Urinary bladder (tissue), 4 donors: ENCODE results near the gene ACOT11. TPM values are rescaled to one million over a fixed set of nuclear protein-coding genes. Genes with fewer than 3 reads are reported as not detected.

ENCODE experiments used
- DNase-seq: peaks from one replicate; pipeline ENCODE4 v3.0.0-alpha.2; 2015; ENCODE audit errors: extremely low spot score
- H3K27ac ChIP-seq: one replicate; pipeline ENCODE4 v1.5.1; 2013; ENCODE audit warnings: low read depth, mild to moderate bottlenecking, moderate library complexity
- H3K36me3 ChIP-seq: one replicate; pipeline ENCODE4 v1.6.1; 2013; ENCODE audit warnings: mild to moderate bottlenecking, moderate library complexity; ENCODE audit not compliant: insufficient read depth
- H3K4me1 ChIP-seq: one replicate; pipeline ENCODE4 v1.6.1; 2013; ENCODE audit warnings: mild to moderate bottlenecking, moderate library complexity; ENCODE audit not compliant: insufficient read depth
- H3K4me3 ChIP-seq: one replicate; pipeline ENCODE4 v1.5.1; 2013; ENCODE audit warnings: low read depth, low read length
- WGBS: extraction: QIAGEN DNeasy Blood & Tissue Kit; methylation state at CpG from one replicate; pipeline ENCODE4 v1.1.7; 2013; 5-methylcytosine and 5-hydroxymethylcytosine counted together
- polyA plus RNA-seq: library from polyadenylated mRNA; stranded (reverse); fragments of 200-250 nt; gene quantifications from one replicate; pipeline ENCODE4 v1.2.3, GENCODE V29; 2013
- total RNA-seq: library from RNA; depleted of rRNA; stranded (reverse); fragments of >200 nt; gene quantifications from one replicate; pipeline ENCODE4 v1.2.3, GENCODE V29; 2014
- donor health status: healthy with polysubstance abuse.
- donor health status: healthy.

Gene ACOT11
- total and polyA plus RNA-seq, 2 donors: 5.9 to 18.8 TPM

DNA sequence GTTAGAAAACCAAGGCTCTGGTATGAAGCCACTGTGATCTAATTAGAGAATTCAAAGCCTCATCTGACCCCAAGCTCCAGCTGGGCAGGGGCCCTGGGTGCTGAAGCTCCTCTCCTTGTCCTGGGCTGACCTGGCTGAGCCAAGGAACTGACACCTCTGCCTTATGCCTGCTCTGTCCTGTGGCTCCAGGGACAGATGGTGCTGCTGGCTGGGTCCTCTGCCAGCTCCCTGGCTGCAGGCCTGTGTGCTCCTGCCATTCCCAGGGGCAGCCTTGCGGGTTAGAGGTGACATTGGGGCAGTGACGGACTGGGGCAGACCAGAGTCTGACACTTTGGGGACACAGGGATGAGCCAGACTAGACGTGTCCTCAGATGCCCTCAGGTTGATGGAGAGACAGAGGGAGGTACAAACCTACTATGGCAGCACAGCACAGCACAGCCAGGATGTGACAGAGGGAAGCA is 11.8 kb downstream of the ACOT11 start:
- Histone ChIP-seq H3K36me3 (no peaks in the 10 kb centered on the region), H3K27ac (no peak overlapping the region), H3K4me1 (no peaks in the 10 kb centered on the region), H3K4me3 (no peak overlapping the region)
- WGBS: 76% methylated on average over 3 of the region's 3 CpGs
- DNase-seq: no peak

DNA sequence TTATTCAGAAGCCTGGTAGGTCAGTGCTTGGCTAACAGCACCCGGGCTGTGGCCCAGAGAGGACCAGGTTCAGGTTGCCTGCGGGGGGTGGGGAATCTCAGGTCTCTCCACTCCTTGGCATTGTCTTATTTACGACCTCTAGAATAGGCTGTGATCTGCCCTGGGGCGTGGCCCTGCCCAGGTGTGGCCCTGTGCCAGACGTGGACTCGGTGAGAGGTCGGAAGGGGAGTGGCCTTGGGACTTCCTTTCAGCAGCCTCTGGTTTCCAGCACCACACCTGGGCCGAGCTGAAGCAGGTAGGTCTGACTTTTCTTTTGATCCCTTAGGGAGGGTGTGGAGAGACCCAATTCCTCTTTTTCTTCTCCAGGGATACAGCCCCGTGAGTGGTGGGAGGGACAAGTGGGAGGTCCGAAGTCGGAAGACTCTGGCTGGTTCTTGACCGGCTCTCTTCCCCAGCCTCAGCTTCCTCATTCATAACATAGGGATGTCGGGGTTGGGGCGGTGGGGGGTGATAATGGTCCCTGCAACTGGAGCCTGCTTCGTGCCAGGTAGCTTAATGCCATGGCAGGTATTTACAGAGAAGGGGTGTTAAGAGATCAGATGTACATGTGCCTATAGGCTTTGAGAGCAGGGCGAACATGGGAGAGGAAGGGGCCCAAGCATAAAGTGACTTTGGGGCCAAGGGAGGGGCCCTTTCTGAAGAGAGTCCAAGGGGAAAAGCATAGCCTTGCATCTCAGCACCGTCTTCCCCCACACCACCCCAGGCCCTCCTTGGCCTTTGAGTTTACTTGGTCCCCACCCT is 16.5 kb downstream of the ACOT11 start:
- no peaks in the 10 kb centered on the region for H3K36me3 ChIP-seq
- no peaks in the 10 kb centered on the region for H3K4me1 ChIP-seq
- peak; percentile 58 for DNase-seq
- H3K27ac ChIP-seq: peak overlapping the region; percentile 7
- no peak overlapping the region for H3K4me3 ChIP-seq
- WGBS: 74% methylated on average over 17 of the region's 17 CpGs

DNA sequence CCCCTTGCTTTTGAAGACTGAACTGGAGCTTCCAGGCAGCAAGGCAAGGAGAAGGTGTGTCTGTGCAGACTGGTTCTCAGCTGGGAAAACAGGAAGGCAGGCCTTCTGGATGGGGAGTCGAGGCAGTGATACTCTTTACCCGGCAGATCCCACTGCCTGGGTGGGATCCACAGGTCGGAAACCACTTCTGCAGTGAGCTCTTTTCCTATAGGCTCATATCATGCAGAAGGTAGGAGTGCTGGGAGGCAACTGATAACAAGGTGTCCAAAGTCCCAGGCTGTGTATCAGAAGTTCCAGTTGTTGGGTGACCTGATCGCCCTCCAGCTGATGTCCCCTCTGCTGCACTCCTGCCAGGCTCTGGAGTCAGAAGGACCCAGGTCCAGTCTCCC is 17.1 kb downstream of the ACOT11 start:
- H3K36me3 ChIP-seq: no peaks in the 10 kb centered on the region
- no peak overlapping the region for H3K4me3 ChIP-seq
- WGBS: 86% methylated on average over 4 of the region's 4 CpGs
- no peaks in the 10 kb centered on the region for H3K4me1 ChIP-seq
- DNase-seq: no peak
- peak overlapping the region; percentile 7 for H3K27ac ChIP-seq

DNA sequence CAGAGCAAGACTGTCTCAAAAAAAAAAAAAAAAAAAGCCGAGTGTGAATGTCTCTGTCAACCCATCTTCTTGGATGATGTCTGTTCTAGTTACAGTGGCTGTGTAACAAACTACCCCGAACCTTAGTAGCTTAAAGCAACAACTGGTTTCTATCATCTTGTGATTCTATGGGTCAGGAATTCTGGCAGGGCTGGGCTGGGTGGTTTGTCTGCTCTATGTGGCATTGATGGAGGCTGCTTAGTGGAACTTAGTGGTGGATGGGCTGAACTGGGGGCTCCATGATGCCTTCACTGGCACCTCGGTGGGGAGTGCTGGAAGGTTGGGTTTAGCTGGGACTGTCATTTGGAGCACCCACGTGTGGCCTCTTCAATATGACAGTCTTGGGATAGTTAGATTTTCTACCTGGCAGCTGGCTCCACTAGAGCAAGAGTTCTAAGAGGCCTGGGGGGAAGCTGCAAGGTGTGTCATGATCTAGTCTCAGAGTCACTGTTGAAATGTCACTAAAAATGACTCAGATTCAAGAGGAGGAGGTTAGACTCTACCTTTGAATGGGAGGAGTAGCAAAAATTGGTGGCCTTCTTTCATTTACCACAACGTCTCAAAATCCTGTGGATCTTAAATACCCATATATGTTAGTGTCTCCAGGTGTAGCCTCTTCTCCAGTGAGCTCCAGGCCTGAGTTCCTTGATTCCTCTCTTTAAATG is 18.6 kb downstream of the ACOT11 start:
- no peaks in the 10 kb centered on the region for H3K4me1 ChIP-seq
- H3K36me3 ChIP-seq: no peaks in the 10 kb centered on the region
- H3K4me3 ChIP-seq: no peak overlapping the region
- WGBS: 87% methylated on average over 5 of the region's 5 CpGs
- no peak for DNase-seq
- H3K27ac ChIP-seq: no peak overlapping the region

DNA sequence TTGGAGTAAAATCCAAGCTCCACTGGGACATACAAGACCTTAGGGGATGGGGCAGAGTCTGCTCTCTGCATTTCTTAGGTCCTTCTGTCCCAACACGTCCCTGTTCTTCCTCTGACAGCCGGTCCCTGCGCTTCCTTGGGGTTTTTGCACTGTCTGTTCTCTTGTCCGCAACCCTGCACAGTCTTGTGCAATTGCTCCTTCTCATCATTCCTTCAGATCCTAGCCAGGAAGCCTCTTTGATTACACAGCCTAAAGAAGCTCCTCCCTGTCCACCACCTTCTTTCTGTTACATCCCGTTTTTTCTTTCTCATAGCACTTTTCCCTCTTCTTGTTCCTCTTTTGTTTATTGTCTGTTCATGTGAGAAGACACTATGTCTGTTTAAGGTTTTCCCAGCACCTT is 19.9 kb downstream of the ACOT11 start:
- H3K4me3 ChIP-seq: no peak overlapping the region
- H3K27ac ChIP-seq: no peak overlapping the region
- no peaks in the 10 kb centered on the region for H3K4me1 ChIP-seq
- H3K36me3 ChIP-seq: no peaks in the 10 kb centered on the region
- DNase-seq: no peak
- 56% methylated on average over 5 of the region's 5 CpGs for WGBS

DNA sequence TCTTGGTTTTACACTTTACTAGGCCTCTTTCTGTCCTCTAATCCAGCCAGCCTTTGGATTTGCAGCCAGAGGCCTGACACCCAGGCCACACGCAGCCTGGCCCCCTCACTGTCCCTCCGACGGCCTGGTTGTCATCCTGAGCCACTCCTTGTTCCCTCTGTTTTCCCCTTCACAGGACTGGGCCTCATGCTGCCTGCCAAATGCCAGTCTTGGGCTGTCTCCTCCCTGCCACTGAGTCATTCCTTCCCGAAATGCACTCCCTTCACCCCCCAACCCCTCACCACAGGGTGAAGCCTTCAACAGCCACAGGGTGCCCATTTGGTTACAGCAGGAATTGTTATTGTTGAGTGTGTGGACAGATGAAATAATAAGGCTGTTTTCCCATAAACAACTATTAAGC is 21.3 kb downstream of the ACOT11 start:
- H3K4me1 ChIP-seq: no peaks in the 10 kb centered on the region
- WGBS: 68% methylated on average over 4 of the region's 4 CpGs
- no peaks in the 10 kb centered on the region for H3K36me3 ChIP-seq
- H3K27ac ChIP-seq: no peak overlapping the region
- DNase-seq: no peak
- no peak overlapping the region for H3K4me3 ChIP-seq

DNA sequence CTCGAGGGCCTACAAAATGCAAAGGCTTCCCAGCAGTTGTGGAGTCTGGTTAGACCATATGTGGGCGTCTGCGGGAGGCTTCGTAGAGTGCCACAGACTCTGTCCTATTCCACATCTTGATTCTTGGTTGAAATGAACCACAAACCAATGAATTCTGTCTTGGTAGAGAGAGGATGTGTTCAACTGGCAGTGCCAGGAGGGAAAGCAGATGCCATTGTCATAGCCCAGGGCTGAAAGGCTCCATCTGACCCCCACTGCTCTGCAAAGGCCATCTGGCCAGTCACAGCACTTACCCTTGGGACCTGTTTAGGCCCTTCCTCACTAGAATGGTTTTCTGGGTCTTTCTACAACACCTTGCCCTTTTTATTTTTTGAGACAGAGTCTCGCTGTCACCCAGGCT is 22.1 kb downstream of the ACOT11 start:
- 97% methylated on average over 5 of the region's 5 CpGs for WGBS
- no peak for DNase-seq
- H3K4me3 ChIP-seq: no peak overlapping the region
- no peak overlapping the region for H3K27ac ChIP-seq
- no peaks in the 10 kb centered on the region for H3K4me1 ChIP-seq
- H3K36me3 ChIP-seq: no peaks in the 10 kb centered on the region

DNA sequence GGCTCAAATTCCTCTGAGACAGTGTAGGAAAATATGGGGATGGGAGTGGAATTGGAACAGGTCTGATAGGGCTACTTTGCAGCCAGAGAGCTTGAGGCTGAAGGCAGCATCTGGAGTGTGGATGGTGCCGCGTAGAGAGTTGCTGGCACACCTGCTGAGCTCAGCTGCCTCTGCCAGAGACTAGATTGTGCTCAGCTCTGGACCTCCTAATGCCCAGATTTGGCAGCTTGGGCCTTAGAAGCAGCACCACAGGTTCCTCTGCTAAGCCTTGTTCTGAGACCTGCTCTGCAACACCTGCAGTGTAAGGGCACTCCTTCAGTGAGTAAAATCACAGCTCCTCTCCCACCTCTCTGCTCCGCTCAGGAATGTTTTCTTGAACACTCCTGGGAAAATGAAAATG is 23.3 kb downstream of the ACOT11 start:
- Histone ChIP-seq H3K36me3 (no peaks in the 10 kb centered on the region), H3K27ac (no peak overlapping the region), H3K4me1 (no peaks in the 10 kb centered on the region), H3K4me3 (no peak overlapping the region)
- WGBS: 90% methylated on average over 3 of the region's 3 CpGs
- DNase-seq: no peak

DNA sequence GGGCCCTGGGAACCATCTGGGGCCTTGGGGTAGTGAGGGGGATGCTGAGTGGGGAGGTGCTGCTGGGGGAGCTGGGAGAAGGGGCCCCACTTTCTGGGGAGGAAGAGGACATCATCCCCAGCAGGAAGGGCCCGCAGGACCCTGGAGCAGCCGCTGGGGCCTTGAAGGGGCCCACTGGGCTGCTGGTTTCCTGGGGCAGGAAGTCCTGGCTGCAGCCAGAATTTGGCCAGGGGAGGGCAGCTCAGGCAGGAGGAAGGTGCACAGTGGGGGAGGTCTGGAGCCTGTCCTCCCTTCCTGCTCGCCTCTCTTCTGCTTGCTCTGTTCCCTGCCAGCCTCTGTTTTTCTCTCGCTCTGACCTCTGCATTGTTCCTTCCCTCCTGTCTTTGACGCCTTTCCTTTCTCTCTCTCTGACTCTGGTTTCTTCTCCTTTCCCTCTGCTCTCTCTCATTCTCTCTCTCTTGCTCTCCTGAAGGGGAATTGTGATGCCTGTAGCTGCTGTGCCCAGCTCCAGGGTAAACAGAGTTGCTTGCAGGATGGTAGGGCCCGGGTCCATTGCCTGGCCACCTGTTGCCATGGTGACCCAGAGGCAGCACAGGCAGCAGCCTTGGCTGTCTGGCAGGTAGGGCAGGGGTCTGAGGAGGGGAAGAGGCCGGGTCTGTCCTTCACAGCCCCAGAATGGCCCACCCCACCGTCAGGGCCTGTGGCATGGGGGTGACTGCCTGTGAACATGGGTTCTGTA is 23.9 kb downstream of the ACOT11 start:
- no peak overlapping the region for H3K4me3 ChIP-seq
- no peaks in the 10 kb centered on the region for H3K36me3 ChIP-seq
- no peak overlapping the region for H3K27ac ChIP-seq
- WGBS: 56% methylated on average over 8 of the region's 8 CpGs
- no peaks in the 10 kb centered on the region for H3K4me1 ChIP-seq
- DNase-seq: no peak

DNA sequence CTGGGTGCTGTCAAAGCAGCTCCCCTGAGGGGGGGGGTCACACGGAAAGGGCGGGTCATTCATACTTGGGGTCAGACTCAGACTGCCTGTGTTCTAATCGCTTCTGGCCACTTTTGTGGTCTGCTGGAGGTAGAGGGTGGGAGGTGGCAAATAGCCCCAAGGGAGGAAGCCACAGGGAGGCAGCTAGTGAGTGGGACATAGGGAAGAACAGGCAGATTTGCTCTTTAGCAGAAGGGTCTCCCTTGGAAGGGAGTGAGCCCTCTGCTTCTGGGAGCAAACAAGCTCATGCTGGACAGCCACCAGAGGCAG is 24.5 kb downstream of the ACOT11 start:
- H3K4me3 ChIP-seq: no peak overlapping the region
- no peaks in the 10 kb centered on the region for H3K4me1 ChIP-seq
- H3K27ac ChIP-seq: no peak overlapping the region
- 70% methylated on average over 3 of the region's 3 CpGs for WGBS
- H3K36me3 ChIP-seq: no peaks in the 10 kb centered on the region
- DNase-seq: no peak

DNA sequence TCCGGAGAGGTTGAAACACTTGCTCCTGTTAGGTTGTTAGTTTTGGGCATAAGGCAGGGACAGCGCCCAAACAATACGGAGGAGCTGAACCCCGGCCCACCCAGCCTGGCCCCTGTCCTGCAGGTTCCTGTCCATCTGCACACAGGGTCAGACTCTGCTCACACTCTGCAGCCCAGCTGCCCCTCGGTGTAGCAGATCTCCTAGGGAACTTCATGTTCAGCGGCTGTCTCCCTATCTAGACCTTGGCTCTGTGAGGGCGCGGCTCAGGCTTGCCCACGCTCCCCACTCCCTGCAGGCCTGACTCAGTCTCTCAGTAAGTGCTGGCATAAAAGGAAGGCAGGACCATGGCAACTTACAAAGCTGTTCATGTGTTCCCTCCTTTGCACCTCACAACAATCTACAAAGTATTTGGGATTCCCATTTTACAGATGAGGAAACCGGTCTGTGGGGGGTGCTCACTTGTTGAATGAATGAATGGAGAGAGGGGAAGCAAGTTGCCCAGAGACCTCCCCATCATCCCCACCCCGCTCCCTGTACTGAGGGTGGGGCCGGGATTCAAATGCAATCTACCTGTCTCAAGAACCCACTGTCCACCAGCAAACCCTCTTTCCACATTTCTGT is 26.2 kb downstream of the ACOT11 start:
- H3K4me1 ChIP-seq: no peaks in the 10 kb centered on the region
- WGBS: 93% methylated on average over 12 of the region's 12 CpGs
- no peak overlapping the region for H3K4me3 ChIP-seq
- no peak overlapping the region for H3K27ac ChIP-seq
- DNase-seq: no peak
- H3K36me3 ChIP-seq: no peaks in the 10 kb centered on the region

DNA sequence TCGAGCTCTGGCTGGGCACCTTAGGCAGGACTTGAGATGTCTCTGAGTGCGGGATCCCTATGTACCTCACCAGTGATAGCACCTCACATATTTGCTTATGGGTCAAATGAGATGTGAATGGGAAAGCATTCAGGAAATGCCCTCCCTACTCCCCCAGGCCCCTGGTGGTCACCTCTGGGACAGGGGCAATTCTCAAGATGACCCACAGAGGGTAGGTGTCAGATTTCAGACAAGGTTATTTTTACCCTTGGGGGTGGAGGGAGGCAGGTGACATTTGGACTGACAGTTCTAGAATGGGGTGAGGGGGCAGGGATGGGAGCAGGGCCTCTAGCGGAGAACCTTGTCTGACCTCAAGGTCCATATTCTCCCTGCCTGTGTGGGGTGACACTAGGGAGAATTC is 27.1 kb downstream of the ACOT11 start:
- WGBS: 94% methylated on average over 3 of the region's 3 CpGs
- H3K4me1 ChIP-seq: no peaks in the 10 kb centered on the region
- no peak for DNase-seq
- H3K36me3 ChIP-seq: no peaks in the 10 kb centered on the region
- no peak overlapping the region for H3K27ac ChIP-seq
- no peak overlapping the region for H3K4me3 ChIP-seq

DNA sequence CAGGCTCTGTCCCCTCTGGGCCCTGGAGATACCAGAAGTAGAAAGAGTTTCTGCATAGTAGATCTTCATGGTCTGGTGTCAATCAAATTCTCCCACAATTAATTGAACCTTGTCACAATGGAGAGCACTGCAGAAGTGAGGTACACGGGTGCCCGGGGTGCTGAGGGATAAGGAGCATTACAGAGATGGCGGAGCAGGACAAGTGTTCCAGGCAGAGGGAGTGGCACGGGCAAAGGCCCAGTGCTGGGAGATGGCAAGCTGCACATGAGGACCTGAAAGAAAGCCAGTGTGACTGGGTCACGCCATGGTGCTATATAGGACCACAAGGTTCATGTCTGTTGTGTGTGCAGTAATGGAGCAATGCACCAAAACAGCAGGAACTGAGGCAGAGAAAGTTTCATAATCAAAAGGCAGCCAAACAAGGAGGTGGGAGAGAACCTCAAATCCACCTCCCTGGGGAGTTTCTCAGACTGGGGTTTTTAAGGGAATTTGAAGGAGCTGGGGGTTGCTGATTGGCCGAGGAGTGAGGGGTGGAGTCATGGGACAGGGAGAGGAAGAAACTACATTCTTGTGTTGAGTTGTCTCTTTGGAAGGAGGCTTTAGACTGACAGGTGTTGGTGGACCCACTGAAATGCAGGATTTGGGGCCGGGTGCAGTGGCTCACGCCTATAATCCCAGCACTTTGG is 27.7 kb downstream of the ACOT11 start:
- Histone ChIP-seq H3K36me3 (no peaks in the 10 kb centered on the region), H3K4me3 (no peak overlapping the region), H3K4me1 (no peaks in the 10 kb centered on the region), H3K27ac (no peak overlapping the region)
- no peak for DNase-seq
- 93% methylated on average over 8 of the region's 8 CpGs for WGBS
